T-cell (primary cell): ENCODE results near the gene ANKH. TPM values are rescaled to one million over a fixed set of nuclear protein-coding genes. Genes with fewer than 3 reads are reported as not detected.
A peak's percentile ranks its signal among the peaks of the same experiment; 100 is the strongest.

Experiments
- ATAC-seq, 4 experiments: fragments of 200-7000 bp in 3 of 4; fragments of 150-1000 bp in 1 of 4; cut with Tn5 transposase; replicated peaks in 1 of 4; 1 replicate in 3 of 4; 2 replicates in 1 of 4; pipeline ENCODE4 v1.10.0; 2021; ENCODE audit warnings: moderate library complexity in 3 of 4, mild to moderate bottlenecking in 2 of 4, moderate number of reproducible peaks in 1 of 4
- CTCF ChIA-PET, 2 donors: fragments of 300-600 bp; sonication (Branson Sonifier 250); formaldehyde crosslinking; loops; one replicate each; lab custom pipeline; 2022; ENCODE audit warnings: antibody characterized with exemption in 2 of 2; lab: Charles Lee
- POLR2A ChIA-PET, 2 donors: fragments of 300-600 bp; sonication (Branson Sonifier 250); formaldehyde crosslinking; loops; one replicate each; lab custom pipeline; 2022; ENCODE audit warnings: antibody characterized with exemption in 2 of 2; lab: Charles Lee
- DNase-seq, 35 experiments: peaks; one replicate each; pipeline versions ENCODE4 v3.0.0 to v3.0.0-alpha.2; 2013 to 2023
- H3K27ac ChIP-seq: one replicate; pipeline ENCODE4 v1.5.1; 2013; ENCODE audit warnings: low read length
- H3K27me3 ChIP-seq, 2 experiments: replicated peaks in 1 of 2; 1 replicate in 1 of 2; 2 replicates in 1 of 2; pipeline versions ENCODE4 v1.6.1 to v1.7.0; 2013; ENCODE audit warnings: low read length in 1 of 2, mixed read lengths in 1 of 2; ENCODE audit not compliant: control insufficient read depth in 2 of 2, insufficient read depth in 2 of 2; ENCODE audit errors: extremely low read depth in 1 of 2
- H3K36me3 ChIP-seq, 2 donors: 1 replicate in 1 of 2; 2 replicates in 1 of 2; pipeline versions ENCODE4 v1.6.1 to v1.7.0; 2013; ENCODE audit warnings: low read length in 1 of 2; ENCODE audit not compliant: control insufficient read depth in 2 of 2, insufficient read depth in 1 of 2; ENCODE audit errors: extremely low read depth in 1 of 2
- H3K4me1 ChIP-seq, 2 experiments: 1 replicate in 1 of 2; 2 replicates in 1 of 2; pipeline versions ENCODE4 v1.6.1 to v1.7.0; 2013; ENCODE audit warnings: low read length in 2 of 2, mixed read lengths in 1 of 2; ENCODE audit not compliant: insufficient read depth in 2 of 2, control insufficient read depth in 1 of 2; ENCODE audit errors: extremely low read depth in 1 of 2
- H3K4me3 ChIP-seq, 2 donors: 1 replicate in 1 of 2; 2 replicates in 1 of 2; pipeline versions ENCODE4 v1.5.1 to v1.7.0; 2013; ENCODE audit warnings: mild to moderate bottlenecking in 2 of 2, low read length in 1 of 2, moderate library complexity in 1 of 2; ENCODE audit not compliant: control insufficient read depth in 1 of 2; ENCODE audit errors: extremely low read depth in 1 of 2
- H3K9me3 ChIP-seq: 2 replicates; pipeline ENCODE4 v1.7.0; 2013
- H3K27ac Mint-ChIP-seq, 2 donors: one replicate each; pipeline ENCODE4 v1.8.0; 2020 to 2021; ENCODE audit warnings: mild to moderate bottlenecking in 2 of 2, mixed read lengths in 2 of 2
- H3K27me3 Mint-ChIP-seq, 2 donors: one replicate each; pipeline ENCODE4 v1.8.0; 2021 to 2022; ENCODE audit warnings: mixed read lengths in 2 of 2
- H3K36me3 Mint-ChIP-seq: one replicate; pipeline ENCODE4 v1.8.0; 2021; ENCODE audit warnings: mixed read lengths
- H3K4me1 Mint-ChIP-seq, 3 donors: one replicate each; pipeline ENCODE4 v1.8.0; 2020 to 2022; ENCODE audit warnings: mixed read lengths in 3 of 3, mild to moderate bottlenecking in 1 of 3
- H3K4me3 Mint-ChIP-seq, 3 donors: one replicate each; pipeline ENCODE4 v1.8.0; 2020 to 2022; ENCODE audit warnings: mild to moderate bottlenecking in 3 of 3, mixed read lengths in 3 of 3, moderate library complexity in 3 of 3
- H3K9me3 Mint-ChIP-seq, 3 donors: one replicate each; pipeline ENCODE4 v1.8.0; 2020 to 2022; ENCODE audit warnings: mixed read lengths in 3 of 3
- WGBS: methylation state at CpG from one replicate; pipeline ENCODE4 v1.1.5; 2013; ENCODE audit warnings: missing lambda C conversion rate; ENCODE audit not compliant: insufficient coverage; 5-methylcytosine and 5-hydroxymethylcytosine counted together
- total RNA-seq, 35 experiments: library from RNA in 6 of 35; stranded (reverse) in 6 of 35; fragments of 120-200 nt in 1 of 35; gene quantifications; one replicate each; pipeline versions ENCODE4 v1.2.1 to v1.2.4 and lab custom pipeline; 2013 to 2026

Gene ANKH
- total RNA-seq, 5 donors from 2014 or later (not counting 1 experiment from before 2014, with no cell fraction given): 98.9 to 200 (median 167) TPM

DNA sequence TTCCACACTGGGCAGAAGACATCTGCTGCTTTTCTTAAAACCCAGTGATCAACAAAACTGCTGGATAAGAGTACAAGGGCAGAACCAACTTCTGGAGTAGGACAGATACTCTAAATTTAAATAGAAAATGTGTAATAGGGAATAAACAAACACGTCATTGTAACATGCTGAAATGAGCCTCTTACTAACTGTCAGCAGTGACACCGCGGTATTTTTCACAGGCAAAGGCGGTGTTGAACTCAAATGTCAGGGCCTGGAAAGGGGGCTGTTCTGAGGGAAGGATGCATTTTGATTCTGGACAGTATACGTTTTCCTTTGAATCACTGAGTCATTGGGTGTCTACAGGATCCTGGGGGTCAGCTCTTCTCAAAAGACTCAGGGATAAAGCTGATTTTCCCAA is 133.5 kb downstream of the ANKH start:
- no peak overlapping the region for H3K4me3 ChIP-seq
- Mint-ChIP-seq H3K27me3 (no peaks in the 10 kb centered on the region), H3K27ac (peak overlapping the region in 1 of 2 donors; percentile 52), H3K36me3 (peaks cover 53% of the 10 kb centered on the region), H3K4me1 (peaks cover 16 to 20% (median 18%) of the 10 kb centered on the region in 3 donors), H3K9me3 (no peaks in the 10 kb centered on the region), H3K4me3 (no peak overlapping the region)
- no peak overlapping the region for H3K27ac ChIP-seq
- ChIA-PET POLR2A (no interaction called here), CTCF (no interaction called here)
- H3K4me1 ChIP-seq: peaks cover 2 to 5% of the 10 kb centered on the region in 2 experiments
- DNase-seq (no peak), ATAC-seq (no peak)
- H3K27me3 ChIP-seq: no peaks in the 10 kb centered on the region
- no peaks in the 10 kb centered on the region for H3K9me3 ChIP-seq
- 95% methylated on average over 5 of the region's 5 CpGs for WGBS
- peaks cover 5 to 50% of the 10 kb centered on the region in 2 donors for H3K36me3 ChIP-seq

DNA sequence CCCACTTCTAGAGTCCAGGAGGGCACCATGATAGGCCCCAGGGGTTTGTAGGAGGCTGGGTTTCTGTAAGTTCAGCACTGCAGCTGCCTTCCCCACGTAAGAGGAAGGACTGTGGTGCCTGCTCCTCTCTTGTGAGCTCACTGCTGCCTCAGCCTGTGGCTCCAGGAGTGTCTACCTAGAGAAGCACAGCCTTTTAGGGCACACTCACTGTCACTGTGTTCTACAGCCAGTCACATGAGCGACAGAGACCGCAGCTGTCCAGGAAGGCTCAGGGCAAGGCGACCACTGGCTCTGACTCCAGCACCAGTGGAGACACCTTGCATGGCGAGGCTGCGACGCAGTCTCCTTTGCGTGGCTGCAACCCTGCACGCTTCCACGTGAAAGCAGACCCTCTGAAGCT is 134.3 kb downstream of the ANKH start:
- Mint-ChIP-seq H3K27me3 (no peaks in the 10 kb centered on the region), H3K4me3 (no peak overlapping the region), H3K27ac (no peak overlapping the region), H3K36me3 (peaks cover 49% of the 10 kb centered on the region), H3K9me3 (no peaks in the 10 kb centered on the region), H3K4me1 (peaks cover 8 to 12% (median 10%) of the 10 kb centered on the region in 3 donors)
- Histone ChIP-seq H3K27me3 (no peaks in the 10 kb centered on the region), H3K4me3 (no peak overlapping the region), H3K27ac (no peak overlapping the region), H3K36me3 (peaks cover 5 to 44% of the 10 kb centered on the region in 2 donors), H3K4me1 (peaks cover 2 to 5% of the 10 kb centered on the region in 2 experiments), H3K9me3 (no peaks in the 10 kb centered on the region)
- CTCF ChIA-PET: no interaction called here
- no peak for ATAC-seq
- WGBS: over 99% methylated on average over 10 of the region's 10 CpGs
- DNase-seq: no peak
- POLR2A ChIA-PET: no interaction called here

GRCh38 chr5:14735944-14736343 is 135.6 kb downstream of the ANKH start:
- DNase-seq (no peak), ATAC-seq (no peak)
- Histone ChIP-seq H3K4me3 (no peak overlapping the region), H3K27ac (no peak overlapping the region), H3K36me3 (peaks cover 7 to 48% of the 10 kb centered on the region in 2 donors), H3K9me3 (no peaks in the 10 kb centered on the region), H3K27me3 (no peaks in the 10 kb centered on the region), H3K4me1 (no peaks in the 10 kb centered on the region)
- Mint-ChIP-seq H3K9me3 (no peaks in the 10 kb centered on the region), H3K4me1 (no peaks in the 10 kb centered on the region), H3K27ac (peak overlapping the region in 1 of 2 donors; percentile 66), H3K4me3 (no peak overlapping the region), H3K36me3 (peaks cover 42% of the 10 kb centered on the region), H3K27me3 (no peaks in the 10 kb centered on the region)
- 83% methylated on average over 4 of the region's 4 CpGs for WGBS
- POLR2A ChIA-PET: no interaction called here
- CTCF ChIA-PET: interaction anchor here in 1 of 2 donors (1.2 kb wide), 1 partner anchor 88 kb away, joined by 4 read pairs; no protein-coding TSS in a partner anchor

GRCh38 chr5:14734396-14734795 is 137.2 kb downstream of the ANKH start:
- H3K27ac ChIP-seq: no peak overlapping the region
- H3K27ac Mint-ChIP-seq: peak overlapping the region; percentile 49 to 67
- peaks cover 44% of the 10 kb centered on the region for H3K36me3 Mint-ChIP-seq
- CTCF ChIA-PET: no interaction called here
- no peaks in the 10 kb centered on the region for H3K9me3 Mint-ChIP-seq
- no peaks in the 10 kb centered on the region for H3K27me3 ChIP-seq
- H3K4me1 ChIP-seq: no peaks in the 10 kb centered on the region
- H3K27me3 Mint-ChIP-seq: no peaks in the 10 kb centered on the region
- peaks cover 10 to 48% of the 10 kb centered on the region in 2 donors for H3K36me3 ChIP-seq
- 94% methylated on average over 8 of the region's 13 CpGs for WGBS
- H3K4me3 ChIP-seq: no peak overlapping the region
- POLR2A ChIA-PET: no interaction called here
- no peak overlapping the region for H3K4me3 Mint-ChIP-seq
- DNase-seq: no peak
- no peaks in the 10 kb centered on the region for H3K9me3 ChIP-seq
- no peaks in the 10 kb centered on the region for H3K4me1 Mint-ChIP-seq
- no peak for ATAC-seq

DNA sequence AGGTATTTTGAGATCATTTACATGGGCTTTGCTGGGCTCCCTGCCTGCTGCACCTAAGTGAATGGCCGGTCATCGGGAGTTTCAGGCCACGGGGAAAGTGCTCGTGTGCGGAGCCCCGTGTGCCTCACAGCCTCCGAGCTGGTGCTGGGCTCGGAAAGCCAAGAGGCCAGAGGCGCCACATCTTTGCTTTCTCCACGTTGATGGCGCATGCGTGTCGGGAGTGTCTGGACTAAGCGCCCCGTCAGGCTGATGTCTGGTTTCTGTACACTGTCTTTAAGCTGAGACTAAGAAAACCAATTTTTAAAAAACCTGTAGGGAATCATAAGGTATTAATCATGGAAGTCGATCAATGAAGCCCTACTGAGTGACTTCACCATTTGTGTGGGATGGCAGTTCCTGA is 137.9 kb downstream of the ANKH start:
- H3K36me3 Mint-ChIP-seq: peaks cover 40% of the 10 kb centered on the region

DNA sequence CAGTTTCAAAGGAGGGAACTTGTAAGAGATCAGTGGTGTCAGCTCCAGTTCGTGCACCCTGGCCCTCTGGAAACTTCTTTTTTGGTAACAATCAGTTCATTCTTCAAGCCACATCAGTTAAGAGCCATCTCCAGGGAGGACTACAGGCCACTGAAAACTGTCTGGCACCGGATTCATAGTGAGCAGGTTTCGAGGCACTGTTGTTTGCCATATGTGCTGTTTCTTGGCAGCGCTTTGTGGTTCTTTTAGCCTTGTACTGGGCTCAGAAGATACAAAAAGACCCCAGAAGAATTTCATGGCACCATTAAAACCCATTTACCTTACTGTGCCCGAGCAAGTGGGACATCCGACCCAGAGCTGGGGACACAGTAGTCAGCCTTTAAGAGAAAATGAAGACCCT is 138.6 kb downstream of the ANKH start:
- Histone ChIP-seq H3K9me3 (no peaks in the 10 kb centered on the region), H3K36me3 (peaks cover 10 to 44% of the 10 kb centered on the region in 2 donors), H3K27ac (no peak overlapping the region), H3K4me3 (no peak overlapping the region), H3K27me3 (no peaks in the 10 kb centered on the region), H3K4me1 (no peaks in the 10 kb centered on the region)
- Mint-ChIP-seq H3K36me3 (peaks cover 34% of the 10 kb centered on the region), H3K4me1 (no peaks in the 10 kb centered on the region), H3K9me3 (no peaks in the 10 kb centered on the region), H3K27me3 (no peaks in the 10 kb centered on the region), H3K27ac (peak overlapping the region in 1 of 2 donors; percentile 56), H3K4me3 (no peak overlapping the region)
- WGBS: 90% methylated on average over 3 of the region's 6 CpGs
- ATAC-seq (no peak), DNase-seq (no peak)
- CTCF ChIA-PET: interaction anchor here (0.6 to 0.9 kb wide), 2 partner anchors 276 to 370 kb away, joined by 3 to 8 read pairs; no protein-coding TSS in a partner anchor
- POLR2A ChIA-PET: no interaction called here

More for the DNA sequence above, 137.9 kb downstream of the ANKH start:
- no peaks in the 10 kb centered on the region for H3K9me3 ChIP-seq
- Mint-ChIP-seq H3K27me3 (no peaks in the 10 kb centered on the region), H3K4me3 (no peak overlapping the region), H3K9me3 (no peaks in the 10 kb centered on the region), H3K27ac (no peak overlapping the region), H3K4me1 (no peaks in the 10 kb centered on the region)
- POLR2A ChIA-PET: no interaction called here
- H3K36me3 ChIP-seq: peaks cover 12 to 47% of the 10 kb centered on the region in 2 donors
- no peaks in the 10 kb centered on the region for H3K27me3 ChIP-seq
- no peaks in the 10 kb centered on the region for H3K4me1 ChIP-seq
- no peak overlapping the region for H3K4me3 ChIP-seq
- ATAC-seq (no peak), DNase-seq (no peak)
- CTCF ChIA-PET: no interaction called here
- H3K27ac ChIP-seq: no peak overlapping the region
- 99% methylated on average over 15 of the region's 16 CpGs for WGBS
